HFFc6 (cell line): Measurements from ENCODE around the gene KRT32. TPM values are rescaled to one million over a fixed set of nuclear protein-coding genes. Genes with fewer than 3 reads are reported as not detected.

Experiments
- DNase-seq: peaks from one replicate; pipeline ENCODE4 v3.0.0-alpha.2; 2018
- H3K27ac Mint-ChIP-seq: 2 replicates; pipeline ENCODE4 v1.8.0; 2020; ENCODE audit warnings: mild to moderate bottlenecking, mixed read lengths
- H3K27me3 Mint-ChIP-seq: 2 replicates; pipeline ENCODE4 v1.8.0; 2021; ENCODE audit warnings: mild to moderate bottlenecking, moderate library complexity, mixed read lengths; ENCODE audit not compliant: insufficient read depth
- H3K36me3 Mint-ChIP-seq: 2 replicates; pipeline ENCODE4 v1.8.0; 2021; ENCODE audit warnings: low read depth, mixed read lengths
- H3K4me1 Mint-ChIP-seq: 2 replicates; pipeline ENCODE4 v1.8.0; 2020; ENCODE audit warnings: low read depth, mixed read lengths
- H3K4me3 Mint-ChIP-seq: 2 replicates; pipeline ENCODE4 v1.8.0; 2020; ENCODE audit warnings: mild to moderate bottlenecking, moderate library complexity, mixed read lengths
- H3K9me3 Mint-ChIP-seq: 2 replicates; pipeline ENCODE4 v1.8.0; 2020; ENCODE audit warnings: mild to moderate bottlenecking, mixed read lengths
- CTCF ChIP-seq: fragments of 200-600 bp; sonication (generic); IDR thresholded peaks from 2 replicates; pipeline ENCODE4 v1.5.0; 2021; ENCODE audit warnings: antibody characterized with exemption, mild to moderate bottlenecking
- total RNA-seq, 6 experiments: library from RNA; stranded (reverse); fragmentation: NEBNext Ultra II Directional; extraction: Animal tissue kit (Norgen Biotek cat#: 25700); gene quantifications; 2 replicates in 1 of 6; 3 replicates in 5 of 6; pipeline ENCODE4 v1.2.3, GENCODE V29; 2021

The KRT32 gene
- total RNA-seq, 6 experiments from 2014 or later = 0.14 TPM; not detected in 4

- no peak overlapping the region for H3K27ac Mint-ChIP-seq
- no peak for DNase-seq
- H3K27me3 Mint-ChIP-seq = peaks cover 8% of the 10 kb centered on the region
- H3K4me3 Mint-ChIP-seq = no peak overlapping the region
- TF ChIP-seq CTCF = no peak
- no peaks in the 10 kb centered on the region for H3K9me3 Mint-ChIP-seq
- peaks cover 14% of the 10 kb centered on the region for H3K4me1 Mint-ChIP-seq
- H3K36me3 Mint-ChIP-seq = no peaks in the 10 kb centered on the region
Measured at GRCh38 chr17:41480136-41480535, 12.9 kb upstream of the KRT32 start.

GRCh38 chr17:41478237-41478636, 11.1 kb upstream of the KRT32 start:
- H3K4me3 Mint-ChIP-seq = no peak overlapping the region
- no peak overlapping the region for H3K27ac Mint-ChIP-seq
- no peaks in the 10 kb centered on the region; the same call in 1 of the 2 replicates for H3K4me1 Mint-ChIP-seq
- peaks cover 17% of the 10 kb centered on the region for H3K27me3 Mint-ChIP-seq
- H3K36me3 Mint-ChIP-seq = 0 out of 2 replicates have a peak, but pooled peaks cover 6% of the 10 kb centered on the region
- no peak for TF ChIP-seq CTCF
- DNase-seq = no peak
- no peaks in the 10 kb centered on the region for H3K9me3 Mint-ChIP-seq

GRCh38 chr17:41476866-41477815, 10.0 kb upstream of the KRT32 start:
- Mint-ChIP-seq H3K4me1 (no peaks in the 10 kb centered on the region; the same call in 1 of the 2 replicates), H3K27ac (no peak overlapping the region), H3K27me3 (peaks cover 17% of the 10 kb centered on the region), H3K4me3 (no peak overlapping the region), H3K36me3 (peaks cover 6% of the 10 kb centered on the region; the same call in 1 of the 2 replicates), H3K9me3 (peaks cover 1% of the 10 kb centered on the region; the same call in 1 of the 2 replicates)
- TF ChIP-seq CTCF = no peak
- DNase-seq = no peak

GRCh38 chr17:41475421-41475820, 8.2 kb upstream of the KRT32 start:
- peaks cover 22% of the 10 kb centered on the region for H3K27me3 Mint-ChIP-seq
- peaks cover 12% of the 10 kb centered on the region for H3K9me3 Mint-ChIP-seq
- H3K27ac Mint-ChIP-seq = no peak overlapping the region
- no peak for DNase-seq
- no peak for TF ChIP-seq CTCF
- no peak overlapping the region for H3K4me3 Mint-ChIP-seq
- H3K4me1 Mint-ChIP-seq = no peaks in the 10 kb centered on the region; the same call in 1 of the 2 replicates
- H3K36me3 Mint-ChIP-seq = peaks cover 17% of the 10 kb centered on the region

- no peaks in the 10 kb centered on the region; the same call in 1 of the 2 replicates for H3K4me1 Mint-ChIP-seq
Measured at GRCh38 chr17:41474863-41475262, 7.7 kb upstream of the KRT32 start.

More at GRCh38 chr17:41474863-41475262, 7.7 kb upstream of the KRT32 start:
- no peak overlapping the region for H3K4me3 Mint-ChIP-seq
- DNase-seq = no peak
- no peak overlapping the region for H3K27ac Mint-ChIP-seq
- H3K9me3 Mint-ChIP-seq = peaks cover 12% of the 10 kb centered on the region
- peaks cover 23% of the 10 kb centered on the region for H3K27me3 Mint-ChIP-seq
- no peak for TF ChIP-seq CTCF
- peaks cover 17% of the 10 kb centered on the region for H3K36me3 Mint-ChIP-seq
